Measurements from ENCODE around the gene ATP6V0A1. TPM values are rescaled to one million over a fixed set of nuclear protein-coding genes. Genes with fewer than 3 reads are reported as not detected.

The ATP6V0A1 gene
- total RNA-seq, 2 experiments from 2014 or later = 10.4 to 14.4 TPM

DNA sequence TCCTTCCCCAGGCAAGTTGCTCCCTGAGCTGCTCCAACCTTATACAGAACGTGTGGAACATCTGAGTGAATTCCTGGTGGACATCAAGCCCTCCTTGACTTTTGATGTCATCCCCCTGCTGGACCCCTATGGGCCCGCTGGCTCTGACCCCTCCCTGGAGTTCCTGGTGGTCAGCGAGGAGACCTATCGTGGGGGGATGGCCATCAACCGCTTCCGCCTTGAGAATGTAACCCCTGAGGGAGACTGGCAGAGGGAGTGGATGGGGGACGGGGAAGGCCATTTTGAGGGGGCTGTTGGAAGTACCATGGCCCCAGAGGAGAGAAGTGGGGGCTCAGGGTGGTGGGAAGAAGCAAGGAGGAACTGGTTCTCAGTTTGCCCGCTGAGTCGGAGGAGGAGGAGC is 105.3 kb downstream of the ATP6V0A1 start:
- peak overlapping the region; percentile 90 for H3K4me3 Mint-ChIP-seq
- peaks cover 56% of the 10 kb centered on the region for H3K36me3 Mint-ChIP-seq (ENCODE audit: low read depth)
- H3K4me1 Mint-ChIP-seq (ENCODE audit: low read depth) = peaks cover 39% of the 10 kb centered on the region
- H3K9me3 Mint-ChIP-seq = no peaks in the 10 kb centered on the region
- Histone ChIP-seq H3K4me3 (ENCODE audit: low read length) (no peak overlapping the region), H3K4me1 (ENCODE audit: insufficient read depth, low read length) (peaks cover 64% of the 10 kb centered on the region), H3K9me3 (ENCODE audit: control insufficient read depth in 1 of 2, insufficient read depth in 1 of 2, low read length in 2 of 2) (no peaks in the 10 kb centered on the region), H3K27ac (ENCODE audit: low read depth in 1 of 2, low read length in 2 of 2) (no peak overlapping the region), H3K27me3 (ENCODE audit: control insufficient read depth in 1 of 2, insufficient read depth in 2 of 2, low read length in 2 of 2) (no peaks in the 10 kb centered on the region), H3K36me3 (ENCODE audit: insufficient read depth, low read length) (peaks cover 39% of the 10 kb centered on the region)
- intact Hi-C loops (cut with DNase I, micrococcal nuclease) = loop anchor here in 1 of 2 experiments (2.0 kb wide), 1 partner anchor 27 kb away; the partner anchor contains the start of gene NAGLU
- H3K27ac Mint-ChIP-seq = peak overlapping the region; percentile 96
- DNase-seq (peak in 1 of 14 experiments; percentile 16), ATAC-seq (ENCODE audit: poor library complexity) (no peak)
- TF ChIP-seq, protein P1, sequence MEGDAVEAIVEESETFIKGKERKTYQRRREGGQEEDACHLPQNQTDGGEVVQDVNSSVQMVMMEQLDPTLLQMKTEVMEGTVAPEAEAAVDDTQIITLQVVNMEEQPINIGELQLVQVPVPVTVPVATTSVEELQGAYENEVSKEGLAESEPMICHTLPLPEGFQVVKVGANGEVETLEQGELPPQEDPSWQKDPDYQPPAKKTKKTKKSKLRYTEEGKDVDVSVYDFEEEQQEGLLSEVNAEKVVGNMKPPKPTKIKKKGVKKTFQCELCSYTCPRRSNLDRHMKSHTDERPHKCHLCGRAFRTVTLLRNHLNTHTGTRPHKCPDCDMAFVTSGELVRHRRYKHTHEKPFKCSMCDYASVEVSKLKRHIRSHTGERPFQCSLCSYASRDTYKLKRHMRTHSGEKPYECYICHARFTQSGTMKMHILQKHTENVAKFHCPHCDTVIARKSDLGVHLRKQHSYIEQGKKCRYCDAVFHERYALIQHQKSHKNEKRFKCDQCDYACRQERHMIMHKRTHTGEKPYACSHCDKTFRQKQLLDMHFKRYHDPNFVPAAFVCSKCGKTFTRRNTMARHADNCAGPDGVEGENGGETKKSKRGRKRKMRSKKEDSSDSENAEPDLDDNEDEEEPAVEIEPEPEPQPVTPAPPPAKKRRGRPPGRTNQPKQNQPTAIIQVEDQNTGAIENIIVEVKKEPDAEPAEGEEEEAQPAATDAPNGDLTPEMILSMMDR (IDR thresholded peaks at IDR 0.05) = no peak
- H3K27me3 Mint-ChIP-seq = no peaks in the 10 kb centered on the region
- ChIA-PET CTCF (no interaction called here), POLR2A (interaction anchor here (1.7 kb wide), 1 partner anchor 9 kb away, joined by 9 read pairs; no protein-coding TSS in a partner anchor)

DNA sequence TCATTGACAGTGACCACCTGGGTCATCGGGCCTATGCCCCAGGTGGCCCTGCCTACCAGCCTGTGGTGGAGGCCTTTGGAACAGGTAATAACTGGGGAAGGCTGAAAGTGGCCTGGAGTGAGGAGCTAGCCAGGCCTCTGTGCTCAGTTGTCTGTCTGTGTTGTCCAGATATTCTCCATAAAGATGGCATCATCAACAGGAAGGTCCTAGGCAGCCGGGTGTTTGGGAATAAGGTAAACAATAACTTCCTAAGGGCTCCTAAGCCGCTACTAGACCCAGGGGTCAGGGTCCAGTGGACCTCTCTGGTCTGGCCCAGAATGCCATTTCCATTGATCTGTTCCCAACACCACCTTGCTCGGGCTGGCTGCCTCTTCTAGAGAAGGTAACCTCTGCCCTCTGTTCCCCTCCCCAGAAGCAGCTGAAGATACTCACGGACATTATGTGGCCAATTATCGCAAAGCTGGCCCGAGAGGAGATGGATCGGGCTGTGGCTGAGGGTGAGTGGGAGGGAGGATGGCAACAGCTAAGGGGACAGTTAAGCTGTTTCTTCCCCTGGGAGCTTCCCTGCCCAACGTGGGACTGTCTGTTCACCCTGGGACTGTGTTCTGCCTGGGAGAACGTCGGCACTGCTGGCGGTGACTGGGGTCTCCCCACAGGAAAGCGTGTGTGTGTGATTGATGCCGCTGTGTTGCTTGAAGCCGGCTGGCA is 106.3 kb downstream of the ATP6V0A1 start:
- Histone ChIP-seq H3K36me3 (ENCODE audit: insufficient read depth, low read length) (peaks cover 49% of the 10 kb centered on the region), H3K27me3 (ENCODE audit: control insufficient read depth in 1 of 2, insufficient read depth in 2 of 2, low read length in 2 of 2) (no peaks in the 10 kb centered on the region), H3K4me3 (ENCODE audit: low read length) (no peak overlapping the region), H3K9me3 (ENCODE audit: control insufficient read depth in 1 of 2, insufficient read depth in 1 of 2, low read length in 2 of 2) (no peaks in the 10 kb centered on the region), H3K4me1 (ENCODE audit: insufficient read depth, low read length) (peaks cover 69% of the 10 kb centered on the region), H3K27ac (ENCODE audit: low read depth in 1 of 2, low read length in 2 of 2) (no peak overlapping the region)
- TF ChIP-seq, protein P1 (IDR thresholded peaks at IDR 0.05) = no peak
- Mint-ChIP-seq H3K27me3 (no peaks in the 10 kb centered on the region), H3K27ac (peak overlapping the region; percentile 96), H3K4me3 (peak overlapping the region; percentile 90), H3K9me3 (no peaks in the 10 kb centered on the region), H3K4me1 (ENCODE audit: low read depth) (peaks cover 47% of the 10 kb centered on the region), H3K36me3 (ENCODE audit: low read depth) (peaks cover 66% of the 10 kb centered on the region)
- ChIA-PET CTCF (interaction anchor here (0.5 to 1.4 kb wide), 2 partner anchors 14 to 832 kb away, joined by 3 to 4 read pairs; no protein-coding TSS in a partner anchor), POLR2A (interaction anchor here (0.9 to 1.1 kb wide), 2 partner anchors 11 to 44 kb away, joined by 3 read pairs; partner anchors contain the start of genes RETREG3 and TUBG1)
- ATAC-seq (ENCODE audit: poor library complexity) = no peak
- intact Hi-C loops (cut with DNase I, micrococcal nuclease) = no loop called here
- no peak for DNase-seq

DNA sequence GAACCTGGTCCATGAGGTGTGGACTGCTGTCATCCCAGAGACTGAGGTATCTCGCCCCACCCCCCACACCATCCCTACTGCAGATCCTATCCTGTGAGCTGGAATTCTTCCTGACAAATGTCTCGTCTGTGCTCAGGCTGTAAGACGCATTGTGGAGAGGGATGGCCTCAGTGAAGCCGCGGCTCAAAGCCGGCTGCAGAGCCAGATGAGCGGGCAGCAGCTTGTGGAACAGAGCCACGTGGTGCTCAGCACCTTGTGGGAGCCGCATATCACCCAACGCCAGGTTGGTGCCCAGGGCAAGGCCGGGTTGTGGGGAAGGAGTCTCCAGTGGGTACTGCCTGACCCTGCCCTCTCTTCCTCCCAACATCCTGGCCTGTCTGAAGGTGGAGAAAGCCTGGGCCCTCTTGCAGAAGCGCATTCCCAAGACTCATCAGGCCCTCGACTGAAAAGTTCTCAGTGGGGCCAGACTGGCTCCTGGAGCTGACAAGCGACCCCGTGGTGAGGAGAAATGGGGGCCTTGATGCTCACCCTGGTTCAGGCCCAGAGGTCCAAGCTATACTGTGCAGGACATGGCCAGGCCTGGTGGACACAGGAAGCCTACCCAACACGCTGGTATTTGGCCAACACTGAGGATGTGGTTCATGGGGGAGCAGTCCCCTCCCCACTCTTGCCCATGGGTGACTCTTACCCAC is 107.0 kb downstream of the ATP6V0A1 start:
- Histone ChIP-seq H3K27me3 (ENCODE audit: control insufficient read depth in 1 of 2, insufficient read depth in 2 of 2, low read length in 2 of 2) (no peaks in the 10 kb centered on the region), H3K27ac (ENCODE audit: low read depth in 1 of 2, low read length in 2 of 2) (peak overlapping the region; percentile 81 to 86), H3K36me3 (ENCODE audit: insufficient read depth, low read length) (peaks cover 56% of the 10 kb centered on the region), H3K4me3 (ENCODE audit: low read length) (no peak overlapping the region), H3K9me3 (ENCODE audit: control insufficient read depth in 1 of 2, insufficient read depth in 1 of 2, low read length in 2 of 2) (no peaks in the 10 kb centered on the region), H3K4me1 (ENCODE audit: insufficient read depth, low read length) (peaks cover 71% of the 10 kb centered on the region)
- H3K36me3 Mint-ChIP-seq (ENCODE audit: low read depth) = peaks cover 73% of the 10 kb centered on the region
- TF ChIP-seq, protein P1 (IDR thresholded peaks at IDR 0.05) = no peak
- H3K27ac Mint-ChIP-seq = peak overlapping the region; percentile 96
- H3K27me3 Mint-ChIP-seq = no peaks in the 10 kb centered on the region
- ChIA-PET POLR2A (interaction anchor here (0.9 to 2.6 kb wide), 6 partner anchors 11 to 177 kb away, joined by 3 to 26 read pairs (median 6); partner anchors contain the start of genes PSMC3IP, RETREG3, STAT3 and TUBG1), CTCF (interaction anchor here (0.8 to 4.6 kb wide), 3 partner anchors 12 to 198 kb away, joined by 3 to 45 read pairs (median 4); partner anchors contain the start of gene PSMC3IP)
- DNase-seq (peak in 1 of 14 experiments; percentile 35), ATAC-seq (ENCODE audit: poor library complexity) (no peak)
- H3K4me1 Mint-ChIP-seq (ENCODE audit: low read depth) = peaks cover 47% of the 10 kb centered on the region
- H3K9me3 Mint-ChIP-seq = no peaks in the 10 kb centered on the region
- H3K4me3 Mint-ChIP-seq = peak overlapping the region; percentile 97
- intact Hi-C loops (cut with DNase I, micrococcal nuclease) = loop anchor here in 1 of 2 experiments (2.0 kb wide), 1 partner anchor 43 kb away; the partner anchor contains the start of genes RETREG3 and TUBG1
